ENCODE results near the gene CLN5.

Gene CLN5

DNA sequence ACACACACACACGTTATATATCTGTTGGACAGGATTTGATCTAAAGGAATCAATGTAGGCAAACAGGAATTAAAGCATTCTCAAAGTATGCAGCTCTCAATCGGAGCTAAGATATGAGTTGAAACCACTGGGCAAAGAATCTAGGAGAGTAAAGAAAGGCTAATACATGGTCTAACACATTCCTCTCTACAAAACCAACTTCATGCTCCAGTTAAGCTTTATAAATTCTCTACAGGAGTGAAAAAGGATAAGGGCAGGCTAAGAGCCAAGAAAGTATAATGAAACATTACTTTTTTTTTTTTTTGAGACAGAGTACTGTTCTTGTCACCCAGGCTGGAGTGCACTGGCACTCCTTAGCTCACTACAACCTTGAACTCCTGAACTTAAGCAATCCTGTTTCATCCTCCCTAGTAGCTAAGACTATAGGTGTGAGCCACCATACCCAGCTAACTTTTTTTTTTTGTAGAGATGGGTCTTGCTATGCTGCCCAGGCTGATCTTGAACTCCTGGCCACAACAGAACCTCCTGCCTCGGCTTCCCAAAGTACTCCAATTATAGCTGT is 24.5 kb downstream of the CLN5 start:
- in situ Hi-C loops (cut with MboI; ENCODE audit: low pct_unique_long_range_greater_than_20kb, low sequenced_read_pairs, unreplicated experiment) = no loop called here
- no peak for TF ChIP-seq CTCF (IDR thresholded peaks at IDR 0.05; ENCODE audit: extremely low read depth, insufficient read depth, missing control alignments)
- DNase-seq (ENCODE audit: low spot score) = no peak

- no peak for DNase-seq (ENCODE audit: low spot score)
- no peak for TF ChIP-seq CTCF (IDR thresholded peaks at IDR 0.05; ENCODE audit: extremely low read depth, insufficient read depth, missing control alignments)
- in situ Hi-C loops (cut with MboI; ENCODE audit: low pct_unique_long_range_greater_than_20kb, low sequenced_read_pairs, unreplicated experiment) = no loop called here
These were observed 25.2 kb downstream of the CLN5 start for GRCh38 chr13:77016888-77017623.

GRCh38 chr13:77019756-77020155 is 27.9 kb downstream of the CLN5 start:
- TF ChIP-seq CTCF (IDR thresholded peaks at IDR 0.05; ENCODE audit: extremely low read depth, insufficient read depth, missing control alignments) = no peak
- in situ Hi-C loops (cut with MboI; ENCODE audit: low pct_unique_long_range_greater_than_20kb, low sequenced_read_pairs, unreplicated experiment) = no loop called here
- no peak for DNase-seq (ENCODE audit: low spot score)

- DNase-seq (ENCODE audit: low spot score) = no peak
- TF ChIP-seq CTCF (IDR thresholded peaks at IDR 0.05; ENCODE audit: extremely low read depth, insufficient read depth, missing control alignments) = no peak
- in situ Hi-C loops (cut with MboI; ENCODE audit: low pct_unique_long_range_greater_than_20kb, low sequenced_read_pairs, unreplicated experiment) = no loop called here
These were observed 30.5 kb downstream of the CLN5 start for GRCh38 chr13:77022341-77022740.

- DNase-seq (ENCODE audit: low spot score) = peak; percentile 77
- TF ChIP-seq CTCF (IDR thresholded peaks at IDR 0.05; ENCODE audit: extremely low read depth, insufficient read depth, missing control alignments) = peak; percentile 10
- in situ Hi-C loops (cut with MboI; ENCODE audit: low pct_unique_long_range_greater_than_20kb, low sequenced_read_pairs, unreplicated experiment) = no loop called here
These were observed 34.5 kb downstream of the CLN5 start for GRCh38 chr13:77026255-77026860.

DNA sequence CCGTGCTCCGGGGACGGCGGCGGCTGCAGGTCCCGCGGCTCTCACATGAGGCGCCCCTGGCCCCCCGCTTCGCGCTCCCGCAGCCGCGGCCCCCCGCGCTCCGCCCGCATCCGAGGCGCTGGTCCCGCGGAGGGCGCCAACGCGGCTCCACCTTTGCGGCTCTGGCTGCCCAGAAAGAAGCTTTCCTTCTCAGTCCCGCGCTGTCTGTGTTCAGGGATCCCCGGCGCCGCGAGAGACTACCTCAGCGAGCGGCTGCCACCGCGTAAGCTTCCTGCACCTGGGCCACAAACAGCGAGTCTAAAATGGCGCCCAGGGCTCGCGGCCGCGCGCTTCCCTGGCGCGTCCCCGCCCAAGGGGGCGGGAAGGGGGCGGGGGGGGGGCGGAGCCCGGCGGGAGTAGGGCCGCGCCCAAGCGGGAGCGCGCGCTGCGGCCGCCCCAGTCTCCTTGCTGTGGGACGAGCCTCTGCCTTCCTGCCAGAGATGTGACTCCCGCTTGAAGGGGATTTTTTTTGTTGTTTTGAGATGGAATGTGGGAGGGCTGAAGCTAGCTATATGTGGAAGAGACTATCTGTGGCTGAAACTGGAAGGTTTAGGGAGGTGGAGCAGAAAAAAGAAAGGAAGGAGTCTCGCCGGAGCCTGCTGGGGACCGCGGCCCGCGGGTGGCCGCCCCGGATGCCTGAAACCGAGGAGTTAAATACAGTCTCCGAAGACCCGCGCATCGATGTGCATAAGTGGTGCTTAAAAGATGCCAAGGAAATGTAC is 35.2 kb downstream of the CLN5 start, which contains the start of gene FBXL3:
FBXL3 (minus strand) TSS at position 299 of the 761 bp plus-strand sequence. CDS start 5,299 bp downstream, outside the sequence.
- in situ Hi-C loops (cut with MboI; ENCODE audit: low pct_unique_long_range_greater_than_20kb, low sequenced_read_pairs, unreplicated experiment) = no loop called here
- peak; percentile 94 for DNase-seq (ENCODE audit: low spot score)
- TF ChIP-seq CTCF (IDR thresholded peaks at IDR 0.05; ENCODE audit: extremely low read depth, insufficient read depth, missing control alignments) = no peak

Measured in GM13977 (cell line).